WERI-Rb-1 (cell line): Measurements from ENCODE around the gene FOXO6.
A peak's percentile ranks its signal among the peaks of the same experiment; 100 is the strongest.

Experiments
- DNase-seq: peaks from one replicate; pipeline ENCODE4 v3.0.0-alpha.2; 2020
- H3K27ac ChIP-seq: fragments of 250-450 bp; sonication (Bioruptor Pico); 2 replicates; pipeline ENCODE4 v1.5.1; 2020; ENCODE audit warnings: mild to moderate bottlenecking, moderate library complexity
- H3K27me3 ChIP-seq: fragments of 250-450 bp; sonication (Bioruptor Pico); 2 replicates; pipeline ENCODE4 v1.5.1; 2021; ENCODE audit warnings: mild to moderate bottlenecking, low read depth, moderate library complexity; ENCODE audit not compliant: insufficient read depth, severe bottlenecking
- H3K36me3 ChIP-seq: fragments of 250-450 bp; sonication (Bioruptor Pico); 2 replicates; pipeline ENCODE4 v1.5.1; 2020; ENCODE audit warnings: mild to moderate bottlenecking, moderate library complexity
- H3K4me3 ChIP-seq: 2 replicates; pipeline ENCODE4 v1.5.1; 2011; ENCODE audit warnings: low read depth, mild to moderate bottlenecking, control low read depth, low read length
- H3K9me3 ChIP-seq: fragments of 250-450 bp; sonication (Bioruptor Pico); 2 replicates; pipeline ENCODE4 v1.5.1; 2021; ENCODE audit warnings: mild to moderate bottlenecking, moderate library complexity; ENCODE audit not compliant: severe bottlenecking
- CTCF ChIP-seq: IDR thresholded peaks from 2 replicates; pipeline ENCODE4 v1.5.1; 2011; ENCODE audit warnings: low read depth, mild to moderate bottlenecking, control low read depth, inconsistent platforms, low read length

FOXO6 gene

GRCh38 chr1:41362357-41362721 lies 1.1 kb downstream of the FOXO6 start:
- Histone ChIP-seq H3K9me3 (no peaks in the 10 kb centered on the region), H3K4me3 (peak overlapping the region; percentile 73), H3K27me3 (no peaks in the 10 kb centered on the region), H3K36me3 (peaks cover 34% of the 10 kb centered on the region), H3K27ac (peak overlapping the region; percentile 86)
- TF ChIP-seq CTCF: no peak
- DNase-seq: no peak

- Histone ChIP-seq H3K27me3 (no peaks in the 10 kb centered on the region), H3K36me3 (peaks cover 37% of the 10 kb centered on the region), H3K9me3 (no peaks in the 10 kb centered on the region), H3K27ac (peak overlapping the region; percentile 86), H3K4me3 (peak overlapping the region; percentile 73)
- no peak for TF ChIP-seq CTCF
- DNase-seq: no peak
Measured at GRCh38 chr1:41362749-41363590, 1.7 kb downstream of the FOXO6 start.

- Histone ChIP-seq H3K36me3 (peaks cover 39% of the 10 kb centered on the region), H3K9me3 (no peaks in the 10 kb centered on the region), H3K4me3 (peak overlapping the region; percentile 73), H3K27me3 (no peaks in the 10 kb centered on the region), H3K27ac (peak overlapping the region; percentile 22; the same call in 1 of the 2 replicates)
- DNase-seq: no peak
- no peak for TF ChIP-seq CTCF
Measured at GRCh38 chr1:41363591-41364320, 2.5 kb downstream of the FOXO6 start.

GRCh38 chr1:41364442-41365319 lies 3.4 kb downstream of the FOXO6 start:
- no peak for TF ChIP-seq CTCF
- Histone ChIP-seq H3K36me3 (peaks cover 48% of the 10 kb centered on the region), H3K27me3 (no peaks in the 10 kb centered on the region), H3K4me3 (no peak overlapping the region), H3K9me3 (no peaks in the 10 kb centered on the region), H3K27ac (peak overlapping the region; percentile 79)
- DNase-seq: no peak

- DNase-seq: no peak
- Histone ChIP-seq H3K36me3 (peaks cover 49% of the 10 kb centered on the region), H3K27me3 (no peaks in the 10 kb centered on the region), H3K4me3 (no peak overlapping the region), H3K27ac (peak overlapping the region; percentile 79), H3K9me3 (no peaks in the 10 kb centered on the region)
- no peak for TF ChIP-seq CTCF
Measured at GRCh38 chr1:41365320-41365633, 4.0 kb downstream of the FOXO6 start.
